ENCODE measurements around the gene EBF3. TPM values are rescaled to one million over a fixed set of nuclear protein-coding genes. Genes with fewer than 3 reads are reported as not detected.
"Not testable (repeated sequence)": the region's sequence is repeated elsewhere in the genome, so short reads cannot be mapped to it uniquely, and the experiment has no call there.

The EBF3 gene
- total RNA-seq, 1 donor from 2014 or later: 0.07 TPM

- Mint-ChIP-seq H3K4me1 (ENCODE audit: low read depth, unreplicated experiment) (no peaks in the 10 kb centered on the region), H3K36me3 (ENCODE audit: low read depth, unreplicated experiment) (no peaks in the 10 kb centered on the region), H3K27me3 (ENCODE audit: low read depth, unreplicated experiment) (peaks cover 23% of the 10 kb centered on the region), H3K9me3 (ENCODE audit: unreplicated experiment) (no peaks in the 10 kb centered on the region), H3K4me3 (ENCODE audit: unreplicated experiment) (no peak overlapping the region), H3K27ac (ENCODE audit: unreplicated experiment) (no peak overlapping the region)
- Histone ChIP-seq H3K79me2 (ENCODE audit: insufficient read depth, low read length) (no peaks in the 10 kb centered on the region), H3K27ac (ENCODE audit: low read depth, low read length) (no peak overlapping the region), H2AFZ (ENCODE audit: low read depth, low read length) (no peak overlapping the region), H3K36me3 (ENCODE audit: insufficient read depth, low read length) (no peaks in the 10 kb centered on the region), H4K20me1 (ENCODE audit: insufficient read depth, low read length) (no peaks in the 10 kb centered on the region), H3K4me2 (ENCODE audit: low read length) (no peak overlapping the region), H3K4me3 (ENCODE audit: insufficient read depth, low read depth, low read length) (no peak overlapping the region), H3K27me3 (ENCODE audit: insufficient read depth, low read length) (no peaks in the 10 kb centered on the region), H3K9ac (ENCODE audit: low read length) (no peak overlapping the region), H3K4me1 (ENCODE audit: insufficient read depth, low read length) (no peaks in the 10 kb centered on the region), H3K9me3 (ENCODE audit: insufficient read depth, low read depth, low read length) (no peaks in the 10 kb centered on the region)
- FAIRE-seq (no peak), DNase-seq (ENCODE audit: low read depth) (no peak)
- no peak for TF ChIP-seq EZH2 (IDR thresholded peaks at IDR 0.05; ENCODE audit: insufficient read depth, low read length)
- TF ChIP-seq CTCF (IDR thresholded peaks at IDR 0.05; ENCODE audit: insufficient read depth, low read depth, low read length): no peak
Measured at GRCh38 chr10:129921065-129921670, 42.9 kb downstream of the EBF3 start.

- FAIRE-seq; H3K4me3 ChIP-seq (ENCODE audit: insufficient read depth, low read depth, low read length); H3K4me1 Mint-ChIP-seq (ENCODE audit: low read depth, unreplicated experiment); H3K36me3 Mint-ChIP-seq (ENCODE audit: low read depth, unreplicated experiment); H3K27me3 ChIP-seq (ENCODE audit: insufficient read depth, low read length); H3K9me3 Mint-ChIP-seq (ENCODE audit: unreplicated experiment); H3K4me2 ChIP-seq (ENCODE audit: low read length); H3K36me3 ChIP-seq (ENCODE audit: insufficient read depth, low read length); DNase-seq (ENCODE audit: low read depth); H3K27ac Mint-ChIP-seq (ENCODE audit: unreplicated experiment); H3K4me3 Mint-ChIP-seq (ENCODE audit: unreplicated experiment); H3K27ac ChIP-seq (ENCODE audit: low read depth, low read length); H3K79me2 ChIP-seq (ENCODE audit: insufficient read depth, low read length); H4K20me1 ChIP-seq (ENCODE audit: insufficient read depth, low read length); H2AFZ ChIP-seq (ENCODE audit: low read depth, low read length); H3K4me1 ChIP-seq (ENCODE audit: insufficient read depth, low read length); H3K9ac ChIP-seq (ENCODE audit: low read length); H3K9me3 ChIP-seq (ENCODE audit: insufficient read depth, low read depth, low read length): not testable (repeated sequence)
- H3K27me3 Mint-ChIP-seq (ENCODE audit: low read depth, unreplicated experiment): peaks cover 24% of the 10 kb centered on the region
Measured at GRCh38 chr10:129920187-129920586, 43.9 kb downstream of the EBF3 start.

- TF ChIP-seq CTCF (IDR thresholded peaks at IDR 0.05; ENCODE audit: insufficient read depth, low read depth, low read length) (no peak), EZH2 (IDR thresholded peaks at IDR 0.05; ENCODE audit: insufficient read depth, low read length) (no peak)
- Mint-ChIP-seq H3K9me3 (ENCODE audit: unreplicated experiment) (no peaks in the 10 kb centered on the region), H3K27me3 (ENCODE audit: low read depth, unreplicated experiment) (peaks cover 28% of the 10 kb centered on the region), H3K36me3 (ENCODE audit: low read depth, unreplicated experiment) (no peaks in the 10 kb centered on the region), H3K4me3 (ENCODE audit: unreplicated experiment) (no peak overlapping the region), H3K4me1 (ENCODE audit: low read depth, unreplicated experiment) (no peaks in the 10 kb centered on the region), H3K27ac (ENCODE audit: unreplicated experiment) (no peak overlapping the region)
- H3K27me3 ChIP-seq (ENCODE audit: insufficient read depth, low read length): no peaks in the 10 kb centered on the region
- no peak overlapping the region for H3K27ac ChIP-seq (ENCODE audit: low read depth, low read length)
- H3K4me2 ChIP-seq (ENCODE audit: low read length): no peak overlapping the region
- H3K9me3 ChIP-seq (ENCODE audit: insufficient read depth, low read depth, low read length): no peaks in the 10 kb centered on the region
- H3K36me3 ChIP-seq (ENCODE audit: insufficient read depth, low read length): no peaks in the 10 kb centered on the region
- no peak for FAIRE-seq
- DNase-seq (ENCODE audit: low read depth): no peak
- no peaks in the 10 kb centered on the region for H4K20me1 ChIP-seq (ENCODE audit: insufficient read depth, low read length)
- no peaks in the 10 kb centered on the region for H3K4me1 ChIP-seq (ENCODE audit: insufficient read depth, low read length)
- H3K79me2 ChIP-seq (ENCODE audit: insufficient read depth, low read length): no peaks in the 10 kb centered on the region
- no peak overlapping the region for H3K9ac ChIP-seq (ENCODE audit: low read length)
- H2AFZ ChIP-seq (ENCODE audit: low read depth, low read length): no peak overlapping the region
- H3K4me3 ChIP-seq (ENCODE audit: insufficient read depth, low read depth, low read length): no peak overlapping the region
Measured at GRCh38 chr10:129919358-129919757, 44.7 kb downstream of the EBF3 start.

Measured in astrocyte (in vitro differentiated cells and primary cell).